Liver (tissue), 9 donors: Measurements from ENCODE around the gene IFIT3. TPM values are rescaled to one million over a fixed set of nuclear protein-coding genes. Genes with fewer than 3 reads are reported as not detected.

Experiments
- DNase-seq: peaks from one replicate; pipeline ENCODE4 v3.0.0-alpha.2; 2017; ENCODE audit warnings: low spot score
- H3K27ac ChIP-seq, 2 donors: one replicate each; pipeline ENCODE4 v1.7.0; 2013; ENCODE audit warnings: inconsistent platforms in 2 of 2, low read length in 2 of 2, control low read depth in 1 of 2, low read depth in 1 of 2, mild to moderate bottlenecking in 1 of 2
- H3K27me3 ChIP-seq, 4 donors: one replicate each; pipeline versions ENCODE4 v1.6.1 to v1.7.0; 2013; ENCODE audit warnings: low read length in 3 of 4, inconsistent platforms in 1 of 4, mild to moderate bottlenecking in 1 of 4, moderate library complexity in 1 of 4; ENCODE audit not compliant: control insufficient read depth in 4 of 4, insufficient read depth in 4 of 4
- H3K36me3 ChIP-seq, 4 donors: one replicate each; pipeline versions ENCODE4 v1.6.1 to v1.7.0; 2013; ENCODE audit warnings: low read length in 3 of 4, mild to moderate bottlenecking in 3 of 4, low read depth in 1 of 4, moderate library complexity in 1 of 4; ENCODE audit not compliant: control insufficient read depth in 4 of 4, insufficient read depth in 3 of 4
- H3K4me1 ChIP-seq, 4 donors: one replicate each; pipeline versions ENCODE4 v1.6.1 to v1.7.0; 2013; ENCODE audit warnings: low read length in 3 of 4, mild to moderate bottlenecking in 3 of 4, moderate library complexity in 1 of 4; ENCODE audit not compliant: control insufficient read depth in 4 of 4, insufficient read depth in 4 of 4
- H3K4me3 ChIP-seq, 3 donors: one replicate each; pipeline versions ENCODE4 v1.6.1 to v1.7.0; 2013; ENCODE audit warnings: low read length in 3 of 3, control low read depth in 1 of 3, low read depth in 1 of 3, mild to moderate bottlenecking in 1 of 3
- H3K9ac ChIP-seq, 2 donors: one replicate each; pipeline ENCODE4 v1.7.0; 2013; ENCODE audit warnings: low read length in 2 of 2, mild to moderate bottlenecking in 2 of 2, moderate library complexity in 2 of 2, control low read depth in 1 of 2, low read depth in 1 of 2
- H3K9me3 ChIP-seq, 4 donors: one replicate each; pipeline versions ENCODE4 v1.6.1 to v1.7.0; 2013; ENCODE audit warnings: low read length in 3 of 4; ENCODE audit not compliant: control insufficient read depth in 4 of 4
- EGR1 ChIP-seq, 2 donors: IDR thresholded peaks; 2 replicates each; pipeline ENCODE4 v1.6.1; 2016 to 2018; ENCODE audit warnings: antibody characterized with exemption in 2 of 2, low read depth in 2 of 2
- FOXA1 ChIP-seq: IDR thresholded peaks from 2 replicates; pipeline ENCODE4 v1.6.1; 2016; ENCODE audit warnings: antibody characterized with exemption
- FOXA2 ChIP-seq: IDR thresholded peaks from 2 replicates; pipeline ENCODE4 v1.6.1; 2016; ENCODE audit warnings: antibody characterized with exemption
- GABPA ChIP-seq, 2 donors: IDR thresholded peaks in 1 of 2; conservative IDR thresholded peaks in 1 of 2; 2 replicates each; pipeline ENCODE4 v1.6.1; 2016; ENCODE audit warnings: antibody characterized with exemption in 2 of 2, mild to moderate bottlenecking in 1 of 2, moderate library complexity in 1 of 2
- HNF4A ChIP-seq, 2 donors: conservative IDR thresholded peaks; 2 replicates each; pipeline ENCODE4 v1.6.1; 2016; ENCODE audit warnings: antibody characterized with exemption in 2 of 2, mild to moderate bottlenecking in 2 of 2
- HNF4G ChIP-seq: IDR thresholded peaks from 2 replicates; pipeline ENCODE4 v1.6.1; 2016; ENCODE audit warnings: antibody characterized with exemption
- JUND ChIP-seq, 2 donors: IDR thresholded peaks; 2 replicates each; pipeline ENCODE4 v1.6.1; 2016; ENCODE audit warnings: antibody characterized with exemption in 2 of 2
- MAX ChIP-seq: IDR thresholded peaks from 2 replicates; pipeline ENCODE4 v1.6.1; 2016; ENCODE audit warnings: antibody characterized with exemption
- NR2F2 ChIP-seq: IDR thresholded peaks from 2 replicates; pipeline ENCODE4 v1.6.1; 2016; ENCODE audit warnings: antibody characterized with exemption
- RAD21 ChIP-seq, 2 donors: IDR thresholded peaks; 2 replicates each; pipeline ENCODE4 v1.6.1; 2016; ENCODE audit warnings: antibody characterized with exemption in 2 of 2, mild to moderate bottlenecking in 2 of 2
- REST ChIP-seq: IDR thresholded peaks from 2 replicates; pipeline ENCODE4 v1.6.1; 2016; ENCODE audit warnings: antibody characterized with exemption, mild to moderate bottlenecking
- RXRA ChIP-seq, 2 donors: IDR thresholded peaks; 2 replicates each; pipeline ENCODE4 v1.6.1; 2017 to 2018; ENCODE audit warnings: antibody characterized with exemption in 2 of 2, mild to moderate bottlenecking in 1 of 2
- SP1 ChIP-seq: IDR thresholded peaks from 2 replicates; pipeline ENCODE4 v1.6.1; 2018; ENCODE audit warnings: antibody characterized with exemption, mild to moderate bottlenecking
- TAF1 ChIP-seq: conservative IDR thresholded peaks from 2 replicates; pipeline ENCODE4 v1.6.1; 2016; ENCODE audit warnings: antibody characterized with exemption, mild to moderate bottlenecking
- YY1 ChIP-seq: IDR thresholded peaks from 2 replicates; pipeline ENCODE4 v1.6.1; 2016; ENCODE audit warnings: antibody characterized with exemption, mild to moderate bottlenecking
- ZBTB33 ChIP-seq: IDR thresholded peaks from 2 replicates; pipeline ENCODE4 v1.6.1; 2016; ENCODE audit warnings: antibody characterized with exemption
- WGBS: extraction: QIAGEN DNeasy Blood & Tissue Kit; methylation state at CpG from one replicate; pipeline ENCODE4 v1.1.7; 2013; 5-methylcytosine and 5-hydroxymethylcytosine counted together
- polyA plus RNA-seq, 2 donors: library from polyadenylated mRNA; stranded (reverse) in 1 of 2; unstranded in 1 of 2; fragments of 200-250 nt in 1 of 2; fragments of >200 nt in 1 of 2; fragmentation: Nextera tagmentation in 1 of 2; extraction: Ambion mirVana in 1 of 2; gene quantifications; one replicate each; pipeline versions ENCODE4 v1.2.1 to v1.2.3, GENCODE V29; 2013 to 2015
- total RNA-seq, 2 donors: library from RNA; depleted of rRNA; stranded (reverse); fragments of >200 nt; gene quantifications; one replicate each; pipeline ENCODE4 v1.2.3, GENCODE V29; 2014
- TF ChIP-seq, protein P1 (sequence below): fragments of 150-350 bp; IDR thresholded peaks from 2 replicates; pipeline ENCODE4 v1.5.1; 2017; ENCODE audit warnings: improper control_type of control experiment, low read depth, low read length; ENCODE audit not compliant: missing input control
- TF ChIP-seq, protein P2 (sequence below): IDR thresholded peaks from 2 replicates; pipeline ENCODE4 v1.6.1; 2016; ENCODE audit warnings: antibody characterized with exemption
- donor health status: healthy.
- donor health status: healthy.
- donor health status: healthy.
- donor health status: healthy.
- donor health status: healthy.

The IFIT3 gene
- total and polyA plus RNA-seq, 4 donors: 9.2 to 11.2 (median 10.4) TPM

GRCh38 chr10:89281606-89282395, 46.0 kb upstream of the IFIT3 start (continued):
- TF ChIP-seq, protein P1, sequence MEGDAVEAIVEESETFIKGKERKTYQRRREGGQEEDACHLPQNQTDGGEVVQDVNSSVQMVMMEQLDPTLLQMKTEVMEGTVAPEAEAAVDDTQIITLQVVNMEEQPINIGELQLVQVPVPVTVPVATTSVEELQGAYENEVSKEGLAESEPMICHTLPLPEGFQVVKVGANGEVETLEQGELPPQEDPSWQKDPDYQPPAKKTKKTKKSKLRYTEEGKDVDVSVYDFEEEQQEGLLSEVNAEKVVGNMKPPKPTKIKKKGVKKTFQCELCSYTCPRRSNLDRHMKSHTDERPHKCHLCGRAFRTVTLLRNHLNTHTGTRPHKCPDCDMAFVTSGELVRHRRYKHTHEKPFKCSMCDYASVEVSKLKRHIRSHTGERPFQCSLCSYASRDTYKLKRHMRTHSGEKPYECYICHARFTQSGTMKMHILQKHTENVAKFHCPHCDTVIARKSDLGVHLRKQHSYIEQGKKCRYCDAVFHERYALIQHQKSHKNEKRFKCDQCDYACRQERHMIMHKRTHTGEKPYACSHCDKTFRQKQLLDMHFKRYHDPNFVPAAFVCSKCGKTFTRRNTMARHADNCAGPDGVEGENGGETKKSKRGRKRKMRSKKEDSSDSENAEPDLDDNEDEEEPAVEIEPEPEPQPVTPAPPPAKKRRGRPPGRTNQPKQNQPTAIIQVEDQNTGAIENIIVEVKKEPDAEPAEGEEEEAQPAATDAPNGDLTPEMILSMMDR: no peak
- no peak for TF ChIP-seq SP1
- no peak for TF ChIP-seq FOXA2

DNA sequence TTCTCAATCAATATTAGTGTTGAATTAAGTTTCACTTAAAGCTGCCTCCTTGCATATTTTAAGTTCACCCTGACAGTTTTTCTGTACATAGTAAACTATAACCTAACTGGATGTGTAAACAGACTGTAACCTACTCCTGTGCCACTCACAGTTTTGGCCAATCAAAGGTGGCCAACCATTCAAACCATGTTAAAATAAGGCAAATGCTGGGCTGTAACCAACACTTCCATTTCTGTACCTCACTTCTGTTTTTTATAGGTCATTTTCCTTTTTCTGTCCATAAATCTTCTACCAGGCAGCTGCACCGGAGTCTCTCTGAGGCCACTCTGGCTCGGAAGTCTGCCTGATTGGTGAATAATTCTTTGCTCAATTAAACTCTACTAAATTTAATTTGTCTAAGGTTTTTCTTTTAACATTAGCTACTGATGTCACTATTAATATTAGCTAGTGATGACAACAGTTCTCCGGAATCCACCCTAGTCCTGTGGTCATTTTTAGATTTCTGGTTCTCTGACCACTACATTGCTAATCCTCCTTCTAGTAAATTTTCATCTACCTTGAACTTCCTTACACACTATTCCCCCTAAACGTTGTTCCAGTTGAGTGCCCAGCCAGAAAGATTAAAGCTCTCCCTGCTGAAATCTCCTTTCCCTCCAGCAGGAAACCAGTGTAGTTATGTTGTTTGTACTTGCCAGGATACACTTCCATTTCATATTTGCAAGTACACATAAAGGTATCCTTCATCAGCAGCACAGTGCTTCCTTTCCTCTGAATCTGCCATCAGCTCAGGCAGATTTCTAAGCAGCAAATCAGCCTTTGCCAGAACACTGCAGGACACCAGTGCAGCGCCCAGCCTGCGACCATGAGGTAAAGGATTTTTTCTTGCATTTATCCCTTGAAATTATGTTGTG, 44.5 kb upstream of the IFIT3 start:
- Histone ChIP-seq H3K9ac (peak overlapping the region in 1 of 2 donors; percentile 2), H3K9me3 (no peaks in the 10 kb centered on the region), H3K36me3 (no peaks in the 10 kb centered on the region), H3K4me1 (peaks cover 1 to 10% (median 4%) of the 10 kb centered on the region in 4 donors), H3K27me3 (no peaks in the 10 kb centered on the region), H3K27ac (peak overlapping the region; percentile 25 to 73), H3K4me3 (no peak overlapping the region)
- 73% methylated on average over 6 of the region's 6 CpGs for WGBS
- no peak for DNase-seq
- TF ChIP-seq YY1 (no peak), RXRA (IDR thresholded peaks at IDR 0.05) (no peak), JUND (IDR thresholded peaks at IDR 0.05) (no peak), MAX (no peak), HNF4G (no peak), NR2F2 (no peak), FOXA1 (no peak), RAD21 (IDR thresholded peaks at IDR 0.05) (no peak), HNF4A (conservative IDR thresholded peaks at IDR 0.05) (no peak), ZBTB33 (no peak), TAF1 (no peak), GABPA (IDR thresholded peaks at IDR 0.05 in 1 of 2, conservative IDR thresholded peaks at IDR 0.05 in 1 of 2) (no peak), FOXA2 (no peak), EGR1 (IDR thresholded peaks at IDR 0.05; ENCODE audit: low read depth in 2 of 2) (no peak), SP1 (no peak), REST (no peak)
- TF ChIP-seq, protein P2, sequence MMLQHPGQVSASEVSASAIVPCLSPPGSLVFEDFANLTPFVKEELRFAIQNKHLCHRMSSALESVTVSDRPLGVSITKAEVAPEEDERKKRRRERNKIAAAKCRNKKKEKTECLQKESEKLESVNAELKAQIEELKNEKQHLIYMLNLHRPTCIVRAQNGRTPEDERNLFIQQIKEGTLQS: no peak
- TF ChIP-seq, protein P1: no peak
